Stimulated activated CD8-positive, alpha-beta memory T cell treated with anti-CD3 and anti-CD28 coated beads, Interleukin-15, amount 100 ng/mL, for 48 hours (primary cell): ENCODE measurements around the gene LSM14B.
"Not testable (repeated sequence)": the region's sequence is repeated elsewhere in the genome, so short reads cannot be mapped to it uniquely, and the experiment has no call there.

Experiments used
- DNase-seq, 2 donors: peaks; one replicate each; pipeline ENCODE4 v3.0.0-alpha.2; 2020; ENCODE audit warnings: low read depth in 2 of 2

The LSM14B gene

DNA sequence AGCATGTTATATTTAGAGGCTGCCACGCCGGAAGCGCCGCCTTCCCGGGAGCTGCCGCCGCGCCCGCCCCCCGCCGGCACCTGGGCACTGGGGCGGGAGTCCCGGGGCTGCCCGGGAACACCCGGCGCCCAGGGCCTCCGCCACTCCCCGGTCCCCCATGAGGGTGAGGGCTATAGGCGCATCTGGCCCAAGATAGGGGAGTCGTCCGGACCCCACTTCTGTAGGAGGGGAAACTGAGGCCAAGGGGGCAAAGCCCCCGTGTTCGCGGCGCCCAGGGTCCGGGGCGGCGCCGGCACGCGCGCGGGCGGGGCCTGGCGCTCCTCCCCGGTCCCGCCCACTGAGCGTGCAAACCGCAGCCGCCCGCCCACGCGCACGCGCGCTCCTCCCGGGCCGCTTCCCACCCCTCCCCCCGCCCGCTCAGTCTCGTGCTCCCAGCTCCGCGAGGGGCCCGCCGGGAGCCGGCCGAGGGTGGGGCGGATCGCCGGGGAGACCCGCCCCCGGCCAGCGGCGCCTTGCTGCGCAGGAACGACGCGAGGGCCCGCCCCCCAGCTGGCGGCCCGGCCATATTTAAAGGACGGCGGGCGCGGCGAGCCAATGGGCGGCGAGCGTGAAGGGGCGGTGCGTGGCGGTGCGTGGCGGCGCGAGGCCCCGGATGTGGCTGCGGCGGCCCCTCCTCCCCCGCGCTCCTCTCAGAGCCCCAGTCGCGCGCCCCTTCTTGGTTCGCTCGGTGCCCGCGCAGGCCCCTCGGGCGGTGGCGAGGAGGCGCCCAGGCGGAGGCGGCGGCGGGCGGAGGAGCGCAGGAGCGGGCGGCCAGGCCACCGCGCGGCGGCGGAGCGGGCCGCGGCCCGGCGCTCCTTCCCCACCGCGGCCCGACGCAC lies at the start of gene LSM14B:
Gene LSM14B, plus strand, starts transcription at position 700 of the 878 bp plus-strand sequence. CDS start 192 bp downstream, outside the sequence.
- DNase-seq = peak; percentile 97 to 98

DNA sequence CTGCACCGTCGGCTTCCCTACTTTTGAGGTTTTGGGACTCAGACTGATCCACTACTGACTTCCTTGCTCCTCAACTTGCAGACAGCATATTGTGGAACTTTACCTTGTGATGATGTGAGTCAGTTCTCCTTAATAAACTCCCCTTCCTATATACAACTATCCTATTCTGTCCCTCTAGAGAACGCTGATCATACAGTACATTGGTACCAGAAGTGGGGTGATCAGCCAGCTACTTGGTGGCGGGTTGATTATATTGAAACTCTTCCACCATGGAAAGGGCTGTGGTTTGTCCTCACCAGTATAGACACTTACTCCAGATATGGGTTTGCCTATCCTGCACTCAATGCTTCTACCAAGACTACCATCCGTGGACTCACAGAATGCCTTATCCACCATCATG lies 49.0 kb upstream of the LSM14B start:
- DNase-seq = no peak

DNA sequence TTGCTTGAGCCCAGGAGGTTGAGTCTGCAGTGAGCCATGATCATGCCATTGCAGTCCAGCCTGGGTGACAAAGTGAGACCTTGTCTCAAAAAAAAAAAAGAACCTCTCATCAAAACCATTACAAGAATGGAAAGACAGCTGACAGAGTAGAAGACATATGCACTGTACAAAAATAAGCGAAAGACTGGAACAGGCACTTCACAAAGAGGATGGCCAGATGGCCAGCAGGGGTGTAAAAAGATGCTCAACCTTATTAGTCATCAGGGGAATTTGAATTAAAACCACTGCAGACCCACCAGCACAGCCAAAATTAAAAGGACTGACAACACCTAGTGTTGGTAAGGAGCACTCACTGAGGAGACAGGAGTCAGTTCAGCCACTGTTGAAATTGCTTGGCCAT lies 43.1 kb upstream of the LSM14B start:
- no peak for DNase-seq

DNA sequence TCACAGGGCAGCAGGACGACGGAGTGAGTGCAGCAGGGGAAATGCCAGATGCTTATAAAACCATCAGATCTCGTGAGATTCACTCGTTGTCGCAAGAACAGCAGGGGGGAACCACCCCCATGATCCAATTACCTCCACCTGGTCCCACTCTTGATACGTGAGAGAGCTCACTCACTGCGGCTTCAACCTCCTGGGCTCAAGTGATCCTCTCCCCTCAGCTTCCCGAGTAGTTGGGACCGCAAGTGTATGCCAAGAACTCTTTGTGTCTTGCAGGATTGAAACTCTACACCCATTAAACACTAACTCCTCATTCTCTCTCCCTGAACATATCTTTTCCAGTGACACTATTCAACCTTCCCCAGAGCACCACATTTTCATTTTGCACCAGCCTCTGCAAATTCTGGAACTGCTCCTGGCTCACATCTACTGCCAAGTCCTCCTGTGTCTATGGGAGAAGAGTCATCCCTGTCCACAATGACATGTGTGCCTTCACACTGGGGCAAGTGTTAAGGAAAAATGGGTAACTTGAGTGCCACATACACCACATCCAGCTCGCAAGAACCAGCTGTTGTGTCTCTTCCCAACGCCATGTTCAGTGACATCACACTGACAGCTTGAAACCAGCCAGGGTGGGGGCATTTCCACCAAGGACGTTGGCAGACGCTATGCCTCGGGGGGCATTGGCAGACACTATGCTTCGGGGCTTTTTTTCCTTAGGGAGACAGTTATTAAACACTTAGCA lies 41.9 kb upstream of the LSM14B start:
- DNase-seq = no peak

DNA sequence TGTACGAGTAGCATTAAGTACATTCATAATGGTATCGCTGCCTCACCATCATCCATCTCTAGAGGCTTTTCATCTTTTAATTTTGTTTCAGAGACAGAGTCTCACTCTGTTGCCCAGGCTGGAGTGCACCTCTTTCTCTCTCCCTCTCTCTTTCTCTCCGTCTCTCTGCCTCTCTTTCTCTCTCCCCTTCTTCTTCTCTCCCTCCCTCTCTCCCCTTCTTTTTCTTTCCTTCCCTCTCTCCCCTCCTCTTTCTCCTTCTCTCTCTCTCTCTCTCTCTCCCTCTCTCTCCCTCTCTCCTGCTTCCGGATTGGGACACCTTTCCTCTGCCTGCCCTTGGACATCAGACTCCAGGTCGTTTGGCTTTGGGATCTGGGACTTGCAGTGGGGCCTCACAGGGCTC lies 39.0 kb upstream of the LSM14B start:
- no peak for DNase-seq

DNA sequence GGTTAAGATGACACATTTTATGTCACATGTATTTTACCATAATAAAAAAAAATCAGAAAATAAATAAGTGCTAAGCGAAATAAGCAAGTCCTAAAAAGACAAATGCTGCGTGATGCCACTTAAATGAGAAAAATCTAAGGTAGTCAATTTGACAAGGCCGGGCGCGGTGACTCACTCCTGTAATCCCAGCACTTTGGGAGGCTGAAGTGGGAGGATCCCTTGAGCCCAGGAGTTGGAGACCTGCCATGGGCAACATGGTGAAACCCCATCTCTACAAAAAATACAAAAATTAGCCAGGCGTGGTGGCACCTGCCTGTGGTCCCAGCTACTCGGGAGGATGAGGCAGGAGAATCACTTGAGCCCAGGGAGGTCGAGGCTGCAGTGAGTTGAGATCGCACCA lies 38.1 kb upstream of the LSM14B start:
- DNase-seq = not testable (repeated sequence)

DNA sequence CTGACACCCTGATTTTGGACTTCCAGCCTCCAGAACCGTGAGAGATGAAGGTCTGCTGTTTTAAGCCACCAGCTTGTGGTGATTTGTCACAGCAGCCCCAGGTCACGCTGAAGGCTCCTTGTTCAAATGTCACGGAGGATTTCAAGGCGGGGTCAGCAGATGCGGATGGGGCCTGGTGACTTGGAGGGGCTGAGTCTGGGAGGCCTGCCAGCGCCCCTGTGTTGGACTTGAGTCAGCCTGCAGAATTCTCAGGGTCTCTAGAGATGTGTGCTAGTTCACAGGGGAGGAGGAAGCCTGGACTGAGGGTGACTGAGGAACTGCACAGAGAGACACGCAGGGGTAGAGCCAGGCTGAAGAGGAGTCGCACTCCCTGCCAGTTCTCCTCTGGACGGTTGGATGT lies 37.1 kb upstream of the LSM14B start:
- no peak for DNase-seq

DNA sequence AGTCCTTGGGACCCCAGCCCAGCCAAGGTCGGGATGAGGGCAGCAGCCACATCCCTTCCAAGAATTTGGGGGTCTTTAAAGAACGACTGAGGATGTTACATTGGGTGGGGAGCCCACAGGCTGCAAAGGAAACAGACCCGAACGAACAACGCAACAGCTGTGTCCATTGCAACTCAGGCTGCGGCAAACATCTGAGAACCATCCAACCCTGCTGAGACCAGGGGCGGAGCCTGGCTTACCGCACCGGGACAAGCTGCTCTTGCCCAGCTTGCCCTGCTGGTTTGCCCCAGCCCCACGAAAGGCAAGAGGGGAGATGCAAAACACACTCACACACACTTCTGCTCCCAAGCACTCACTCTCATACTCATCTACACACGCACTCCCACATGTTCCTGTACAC lies 35.0 kb upstream of the LSM14B start:
- no peak for DNase-seq

DNA sequence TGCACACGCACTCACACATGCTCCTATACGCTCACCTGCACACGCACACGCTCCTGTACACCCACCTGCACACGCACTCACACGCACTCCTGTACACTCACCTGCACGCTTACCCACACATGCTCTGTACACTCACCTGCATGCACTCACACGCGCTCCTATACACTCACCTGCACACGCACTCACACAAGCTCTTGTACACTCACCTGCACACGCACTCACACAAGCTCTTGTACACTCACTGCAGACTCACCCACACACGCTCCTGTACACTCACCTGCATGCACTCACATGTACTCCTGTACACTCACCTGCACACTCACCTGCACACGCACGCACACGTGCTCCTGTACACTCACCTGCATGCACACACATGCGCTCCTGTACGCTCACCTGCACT lies 34.6 kb upstream of the LSM14B start:
- no peak for DNase-seq

DNA sequence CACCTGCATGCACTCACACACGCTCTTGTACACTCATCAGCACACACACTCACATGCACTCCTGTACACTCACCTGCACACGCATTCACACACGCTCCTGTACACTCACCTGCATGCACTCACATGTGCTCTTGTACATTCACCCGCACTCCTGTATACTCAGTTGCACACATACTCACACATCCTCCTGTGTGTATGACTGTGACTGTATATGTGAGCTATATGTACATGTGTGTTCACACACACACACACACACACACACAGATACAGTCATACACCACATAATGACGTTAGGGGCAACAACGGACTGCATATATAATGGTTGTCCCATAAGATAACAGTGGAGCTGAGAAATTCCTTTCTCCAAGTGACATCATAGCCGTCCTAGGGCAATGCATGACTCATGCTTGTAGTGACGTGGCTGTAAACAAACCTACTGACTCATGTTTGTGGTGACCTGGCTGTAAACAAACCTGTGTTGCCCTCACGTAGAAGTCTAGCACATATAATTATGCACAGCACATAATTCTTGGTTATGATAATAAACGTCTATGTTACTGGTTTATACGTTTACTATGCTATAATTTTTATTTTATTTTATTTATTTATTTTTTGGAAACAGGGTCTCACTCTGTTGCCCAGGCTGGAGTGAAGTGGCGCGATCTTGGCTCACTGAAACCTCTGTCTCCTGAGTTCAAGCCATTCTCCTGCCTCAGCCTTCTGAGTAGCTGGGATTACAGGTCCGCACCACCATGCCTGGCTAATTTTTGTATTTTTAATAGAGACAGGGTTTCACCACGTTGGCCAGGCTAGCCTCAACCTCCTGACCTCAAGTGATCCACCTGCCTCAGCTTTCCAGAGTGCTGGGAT lies 33.8 kb upstream of the LSM14B start:
- no peak for DNase-seq

DNA sequence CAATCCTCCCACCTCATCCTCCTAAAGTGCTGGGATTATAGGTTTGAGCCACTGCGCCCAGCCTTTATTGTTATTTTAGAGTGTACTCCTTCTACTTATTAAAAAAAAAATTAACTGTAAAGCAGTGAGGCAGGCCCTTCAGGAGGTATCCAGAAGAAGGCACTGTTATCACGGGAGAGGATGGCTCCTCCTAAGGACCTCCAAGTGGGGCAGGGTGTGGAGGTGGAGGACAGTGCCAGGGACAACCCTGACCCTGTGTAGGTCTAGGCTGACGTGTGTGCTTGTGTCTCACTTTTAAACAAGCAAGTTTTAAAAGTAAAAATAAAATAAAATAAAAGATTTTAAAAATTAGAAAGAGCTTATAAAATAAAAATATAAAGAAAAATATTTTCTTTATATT lies 32.9 kb upstream of the LSM14B start:
- no peak for DNase-seq

DNA sequence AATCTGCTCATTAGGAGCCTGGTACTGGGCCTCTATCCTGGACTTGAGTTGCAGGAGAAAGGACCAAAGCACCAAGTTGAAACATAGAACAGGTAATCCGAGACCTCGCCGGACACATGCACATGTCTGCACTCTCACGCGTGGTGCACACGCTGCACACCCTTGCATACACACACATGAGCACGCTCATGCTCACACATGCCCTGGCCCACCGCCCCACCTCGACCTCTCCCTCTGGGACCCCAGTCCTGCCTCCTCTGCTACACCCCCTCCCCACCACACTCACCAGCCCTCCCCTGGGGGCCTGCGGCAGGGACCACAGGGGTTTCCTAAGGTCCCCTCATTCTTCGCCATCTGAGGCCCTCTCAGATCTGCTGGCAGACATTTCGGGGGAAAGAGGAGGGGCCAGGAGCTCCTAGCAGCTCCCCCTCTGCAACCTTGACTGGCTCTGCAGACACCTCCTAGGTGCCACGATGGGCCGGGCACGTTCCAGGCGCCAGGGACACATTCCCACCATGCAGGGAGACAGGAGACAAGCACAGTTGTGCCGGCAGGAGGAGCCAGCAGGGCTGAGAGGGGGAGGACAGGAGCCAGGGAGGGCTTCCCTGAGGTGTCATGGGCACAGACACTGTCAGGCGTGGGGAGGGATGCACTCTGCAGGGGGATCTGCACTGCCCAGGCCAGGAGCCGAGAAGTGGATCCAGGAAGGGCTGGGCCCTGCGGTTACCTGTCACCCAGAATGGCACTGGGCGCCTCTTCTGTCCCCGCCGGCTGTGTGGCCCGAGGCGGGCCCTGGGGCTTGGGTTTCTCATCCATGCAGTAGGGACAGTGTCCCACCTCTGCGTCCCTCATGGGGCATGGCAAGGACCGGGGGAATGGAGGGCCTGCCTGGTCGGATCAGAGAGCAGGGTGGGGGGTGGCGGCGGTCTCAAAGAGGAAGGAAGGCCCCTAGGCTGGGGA lies 25.6 kb upstream of the LSM14B start:
- DNase-seq = no peak

DNA sequence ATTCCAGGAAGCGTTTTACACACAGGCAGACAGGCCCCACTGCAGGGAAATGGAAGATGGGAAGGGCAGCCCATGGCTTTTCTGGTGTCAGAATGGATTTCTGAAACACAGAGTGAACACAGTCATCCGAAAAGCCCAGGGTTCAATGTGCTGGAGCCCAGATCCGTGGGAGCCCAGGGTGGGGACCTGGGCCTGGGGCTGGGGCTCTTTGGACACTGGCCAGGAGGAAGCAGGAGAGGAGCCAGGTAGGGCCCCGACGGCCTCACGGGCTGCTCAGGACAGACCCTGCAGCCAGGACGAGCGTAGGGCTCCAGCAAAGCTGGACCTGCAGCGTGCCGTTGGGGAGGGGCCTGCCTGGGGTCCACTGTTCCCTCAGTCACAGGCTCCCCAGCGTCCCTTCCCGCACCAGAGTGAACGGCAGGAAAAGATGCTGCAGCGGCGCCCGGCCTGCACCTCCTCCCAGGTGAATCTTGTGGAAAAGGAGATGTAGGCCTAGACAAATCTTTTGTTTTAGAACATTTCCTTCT lies 24.3 kb upstream of the LSM14B start:
- DNase-seq = no peak

DNA sequence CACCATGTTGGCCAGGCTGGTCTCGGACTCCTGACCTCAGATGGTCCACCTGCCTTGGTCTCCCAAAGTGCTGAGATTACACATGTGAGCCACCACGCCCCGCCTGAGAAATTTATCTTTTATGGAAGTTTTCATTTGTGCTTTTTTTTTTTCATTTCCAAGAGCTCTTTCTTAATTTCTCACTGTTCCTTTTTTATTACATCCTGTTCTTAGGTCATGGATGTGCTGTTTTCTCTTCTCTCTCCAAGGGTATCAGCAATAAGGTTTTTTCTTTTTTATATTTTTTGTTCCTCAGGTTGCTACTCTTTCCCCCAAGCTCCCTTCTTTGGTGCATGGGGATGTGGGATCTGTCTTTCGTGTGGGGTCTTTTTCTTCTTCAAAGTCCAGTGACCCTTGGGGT lies 21.2 kb upstream of the LSM14B start:
- DNase-seq = no peak

DNA sequence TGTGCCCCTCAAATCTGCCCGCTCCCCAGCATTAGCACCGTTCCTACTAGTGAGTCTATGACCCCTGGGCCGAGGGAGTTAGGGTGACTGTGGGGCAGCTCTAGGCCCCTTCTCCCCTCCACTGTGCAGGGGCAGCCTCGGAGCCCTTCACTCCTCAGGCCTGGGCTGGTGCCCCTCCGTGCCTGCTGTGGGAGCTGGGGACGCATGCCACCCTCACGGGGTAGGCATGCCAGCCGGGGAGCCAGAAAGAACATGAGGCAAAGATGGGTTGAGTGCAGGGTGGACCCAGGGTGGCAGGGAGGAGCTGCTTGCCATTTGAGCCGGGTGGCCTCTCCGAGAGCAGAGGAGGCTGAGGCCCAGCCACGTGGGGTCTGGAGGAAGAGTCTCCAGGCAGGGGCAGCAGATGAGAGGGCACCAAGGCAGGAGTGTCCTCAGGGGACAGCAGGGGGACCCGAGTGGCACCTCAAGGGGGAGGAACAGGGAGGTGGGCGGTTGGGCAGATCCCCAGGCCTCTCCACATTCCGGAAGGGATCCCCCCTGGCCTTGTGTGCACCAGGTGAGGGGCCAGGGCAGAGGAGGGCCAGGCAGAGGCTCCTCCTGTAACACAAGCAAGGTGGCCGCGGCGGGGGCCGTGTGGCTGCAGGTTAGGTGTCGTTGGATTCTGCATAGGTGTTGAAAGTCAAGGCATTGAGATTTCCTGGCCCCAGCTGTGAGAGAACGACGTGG lies 18.6 kb upstream of the LSM14B start:
- DNase-seq = no peak

DNA sequence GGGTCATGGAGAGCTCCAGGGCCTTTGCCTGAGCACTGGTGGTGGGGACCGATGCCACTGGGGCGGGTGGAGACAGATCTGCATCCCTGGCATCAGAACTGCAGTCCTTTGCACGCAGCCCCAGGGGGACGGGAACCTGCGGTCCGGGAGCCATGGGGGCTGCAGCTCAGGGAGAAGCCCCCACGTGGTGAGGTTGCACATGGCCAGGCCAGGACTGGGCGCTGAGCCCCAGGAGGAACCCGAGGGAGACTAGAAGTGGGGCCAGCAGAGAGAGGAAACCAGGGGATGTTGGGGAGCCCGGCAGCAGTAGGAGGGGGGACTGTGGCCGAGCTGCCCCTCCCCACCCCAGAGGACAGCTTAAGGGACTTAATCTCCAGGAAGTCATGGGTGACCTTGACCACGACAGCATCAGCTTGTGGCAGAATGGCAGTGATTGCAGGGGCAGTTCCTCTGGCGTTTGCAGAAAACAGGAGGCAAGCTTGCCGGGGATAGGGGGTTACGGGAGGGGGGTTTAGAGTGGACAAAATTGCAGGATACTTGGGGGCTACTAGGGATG lies 18.0 kb upstream of the LSM14B start:
- no peak for DNase-seq

DNA sequence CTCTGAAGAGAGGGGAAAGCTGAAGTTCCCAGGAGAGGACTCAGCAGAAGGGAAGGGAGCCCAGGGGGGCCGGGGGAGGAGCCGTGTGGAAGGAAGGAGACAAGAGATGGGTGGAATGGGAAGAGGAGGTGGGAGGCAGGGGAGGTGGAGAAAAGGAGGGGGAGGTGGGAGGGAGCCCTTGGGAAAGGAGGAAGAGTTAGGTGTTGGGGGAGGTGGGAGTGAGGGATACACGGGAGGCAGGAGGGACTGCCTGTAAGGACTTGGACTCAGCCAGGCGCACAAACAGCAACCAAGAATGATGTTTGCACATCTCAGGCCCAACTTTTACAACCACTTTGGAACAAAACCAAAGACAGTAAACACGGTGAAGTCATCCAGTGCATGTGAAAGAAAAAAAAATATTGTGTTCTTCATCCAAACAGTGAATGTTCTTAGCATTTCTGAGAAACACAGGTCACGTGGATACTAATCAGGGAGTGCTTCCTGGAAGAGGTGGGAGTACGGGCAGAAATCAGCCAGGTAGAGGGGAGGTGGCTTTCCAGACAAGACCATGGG lies 17.4 kb upstream of the LSM14B start:
- DNase-seq = no peak

DNA sequence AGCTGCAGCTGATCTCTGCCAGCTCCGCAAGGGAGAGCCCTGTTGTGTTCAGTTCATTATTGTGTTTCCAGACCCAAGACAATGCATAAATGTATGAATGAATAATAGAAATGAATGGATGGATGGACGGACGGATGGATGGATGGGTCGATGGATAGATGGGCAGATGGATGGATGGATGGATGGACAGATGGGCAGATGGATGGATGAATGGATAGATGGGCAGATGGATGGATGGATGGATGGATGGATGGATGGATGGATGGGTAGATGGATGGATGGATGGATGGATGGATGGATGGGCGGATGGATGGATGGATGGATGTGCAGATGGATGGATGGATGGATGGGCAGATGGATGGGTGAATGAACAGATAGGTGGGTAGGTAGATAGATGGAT lies 16.7 kb upstream of the LSM14B start:
- DNase-seq = no peak

DNA sequence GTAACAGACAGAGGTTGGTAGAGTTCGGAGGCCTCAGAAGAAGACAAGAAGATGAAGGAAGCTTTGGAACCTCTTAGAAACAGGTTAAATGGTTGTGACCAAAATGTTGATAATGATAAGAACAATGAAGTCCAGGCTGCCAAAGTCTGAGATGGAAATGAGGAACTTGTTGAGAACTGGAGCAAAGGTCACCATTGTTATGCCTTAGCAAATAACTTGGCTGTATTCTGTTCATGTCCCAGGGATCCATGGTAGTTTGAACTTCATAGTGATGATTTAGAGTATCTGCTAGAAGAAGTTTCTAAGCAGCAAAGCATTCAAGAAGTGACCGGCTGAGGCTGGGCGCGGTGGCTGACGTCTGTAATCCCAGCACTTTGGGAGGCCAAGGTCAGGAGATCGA lies 11.1 kb upstream of the LSM14B start:
- DNase-seq = no peak
